ENCODE results near the gene STX11.
"Not testable (repeated sequence)": the region's sequence is repeated elsewhere in the genome, so short reads cannot be mapped to it uniquely, and the experiment has no call there.

STX11 gene

GRCh38 chr6:144176043-144176442, 25.7 kb downstream of the STX11 start:
- no peak for DNase-seq (ENCODE audit: low read depth)

- no peak for DNase-seq (ENCODE audit: low read depth)
Observed at GRCh38 chr6:144177726-144178125, 27.4 kb downstream of the STX11 start.

- DNase-seq (ENCODE audit: low read depth), result no peak
Observed at GRCh38 chr6:144178323-144178722, 28.0 kb downstream of the STX11 start.

- no peak for DNase-seq (ENCODE audit: low read depth)
Observed at GRCh38 chr6:144179237-144179636, 28.9 kb downstream of the STX11 start.

DNA sequence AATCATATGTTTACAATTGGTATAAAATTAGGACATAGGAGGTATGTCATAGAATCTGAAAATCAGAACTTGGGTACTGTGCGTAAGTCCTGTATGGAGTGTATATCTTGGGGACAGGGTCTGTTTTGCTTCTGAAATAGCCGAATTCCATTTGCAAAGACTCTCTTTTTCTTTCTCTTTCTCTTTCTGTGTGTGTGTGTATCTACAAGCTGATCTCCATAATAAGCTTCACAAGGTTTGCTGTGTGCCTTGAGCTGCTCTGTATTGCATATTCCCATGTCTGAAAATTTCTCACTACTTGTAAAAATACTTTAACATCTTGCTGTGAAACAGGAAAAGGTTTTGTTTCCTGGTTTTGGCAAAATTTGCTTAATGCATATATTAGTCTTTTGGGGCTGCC, 29.5 kb downstream of the STX11 start:
- no peak for DNase-seq (ENCODE audit: low read depth)

- DNase-seq (ENCODE audit: low read depth), result not testable (repeated sequence)
Observed at GRCh38 chr6:144180354-144180753, 30.0 kb downstream of the STX11 start.

DNA sequence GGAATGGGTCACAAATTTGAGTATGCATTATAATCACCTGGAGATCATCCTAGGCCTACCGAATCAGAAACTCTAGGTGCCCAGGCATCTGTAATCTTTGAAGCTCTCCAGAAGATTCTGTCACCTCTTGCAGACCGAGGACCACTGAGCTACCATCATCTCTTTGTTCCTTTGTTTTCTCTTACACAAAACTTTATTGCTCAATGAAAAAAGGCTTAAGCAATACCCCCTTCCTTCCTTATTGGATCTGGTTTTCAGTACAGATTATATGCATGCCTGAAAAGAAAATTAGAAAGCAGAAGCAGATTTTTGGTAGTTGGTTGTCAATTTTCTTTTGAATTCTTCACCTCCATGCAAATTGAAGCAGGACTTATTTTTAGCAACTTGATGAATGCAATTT, 31.3 kb downstream of the STX11 start:
- no peak for DNase-seq (ENCODE audit: low read depth)

- DNase-seq (ENCODE audit: low read depth), result not testable (repeated sequence)
Observed at GRCh38 chr6:144184186-144184585, 33.9 kb downstream of the STX11 start.

GRCh38 chr6:144185133-144185836, 35.0 kb downstream of the STX11 start:
- no peak for DNase-seq (ENCODE audit: low read depth)

GRCh38 chr6:144186817-144187625, 36.7 kb downstream of the STX11 start:
- DNase-seq (ENCODE audit: low read depth), result no peak

DNA sequence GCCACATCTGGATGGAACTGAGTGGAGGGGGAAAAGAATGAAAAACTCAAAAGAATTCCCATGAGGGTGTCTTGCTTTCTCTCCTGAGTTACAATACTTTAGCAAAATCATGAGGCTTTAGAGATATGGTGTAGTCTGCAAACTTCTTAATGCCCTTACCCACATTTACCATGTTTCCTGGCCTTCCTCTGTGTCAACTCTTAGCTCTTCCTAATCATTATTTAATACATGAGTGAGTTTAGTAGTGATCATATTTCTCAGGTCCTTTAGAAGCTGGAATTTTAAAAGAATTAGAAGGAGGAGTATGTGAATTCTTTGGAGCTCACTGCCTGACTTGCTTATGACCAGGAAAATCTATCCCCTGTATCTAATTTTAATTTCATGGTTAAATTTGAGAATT, 39.0 kb downstream of the STX11 start:
- DNase-seq (ENCODE audit: low read depth), result no peak

DNA sequence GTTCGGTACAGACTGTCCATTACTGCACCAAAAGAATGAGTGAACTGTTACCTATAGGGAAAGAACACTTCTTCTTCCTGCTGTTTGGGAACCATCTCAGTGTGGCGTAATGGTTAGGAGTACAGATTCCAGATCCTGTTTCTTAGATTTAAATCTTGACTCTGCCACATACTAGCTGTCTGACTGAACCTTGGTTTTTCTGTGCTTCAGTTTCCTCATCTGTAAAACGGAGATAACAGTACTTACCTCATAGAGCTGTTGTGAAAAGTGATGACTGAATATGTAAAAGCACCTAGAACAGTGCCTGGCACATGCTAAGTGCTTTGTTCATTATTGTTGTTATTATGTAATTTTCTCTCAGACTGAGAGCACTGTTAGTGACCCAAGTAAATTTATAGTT, 39.8 kb downstream of the STX11 start:
- no peak for DNase-seq (ENCODE audit: low read depth)

- DNase-seq (ENCODE audit: low read depth), result no peak
Observed at GRCh38 chr6:144190593-144190992, 40.3 kb downstream of the STX11 start.

GRCh38 chr6:144193181-144193580, 42.9 kb downstream of the STX11 start:
- no peak for DNase-seq (ENCODE audit: low read depth)

- no peak for DNase-seq (ENCODE audit: low read depth)
Observed at GRCh38 chr6:144194293-144194810, 44.0 kb downstream of the STX11 start.

GRCh38 chr6:144195671-144196270, 45.5 kb downstream of the STX11 start:
- DNase-seq (ENCODE audit: low read depth), result no peak

DNA sequence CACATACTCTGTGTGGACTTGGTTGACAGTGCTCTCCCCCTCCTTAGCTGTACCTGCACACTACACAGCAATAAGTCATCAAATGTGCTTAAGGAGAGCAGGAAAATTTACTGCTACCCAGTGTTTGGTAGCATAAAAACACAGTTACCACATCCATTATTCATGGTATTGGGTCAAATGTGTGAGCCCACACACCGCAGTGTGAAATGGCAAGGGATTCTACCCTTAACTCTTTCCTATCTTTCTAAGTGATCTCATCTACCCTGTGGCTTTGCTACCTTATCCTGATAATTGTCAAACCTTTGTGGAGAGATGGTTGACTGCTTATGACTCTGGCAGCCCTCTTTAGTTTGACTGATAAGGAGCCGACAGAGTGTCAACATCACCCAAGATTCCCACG, 47.6 kb downstream of the STX11 start:
- no peak for DNase-seq (ENCODE audit: low read depth)

DNA sequence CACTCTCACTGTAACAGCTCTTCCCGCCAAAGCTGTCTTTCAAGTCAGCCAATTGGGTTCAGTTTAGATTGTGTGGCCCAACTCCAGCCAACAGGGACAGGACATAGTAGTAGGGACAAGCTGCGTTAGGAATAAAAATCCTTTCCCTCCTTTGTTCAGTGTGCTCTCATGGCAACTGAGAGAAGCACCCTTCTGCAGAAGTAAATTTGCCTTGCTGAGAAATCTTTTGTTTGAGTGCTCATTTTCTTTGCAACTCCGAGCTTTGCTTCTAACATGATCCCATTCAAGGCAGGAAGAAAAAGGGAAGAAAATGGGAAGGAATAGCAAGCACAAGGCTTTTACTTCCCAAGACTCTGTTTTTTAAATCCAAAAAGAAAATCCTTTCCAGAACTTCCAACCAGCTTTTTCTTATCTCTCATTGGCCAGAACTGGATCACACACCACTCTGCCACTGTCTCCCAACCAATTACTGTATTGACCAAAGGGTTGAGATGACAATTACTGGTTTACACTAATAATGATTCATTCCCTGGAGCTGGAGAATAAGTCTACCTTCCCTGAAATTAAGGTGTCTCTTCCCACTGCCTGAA, 52.7 kb downstream of the STX11 start:
- DNase-seq (ENCODE audit: low read depth), result no peak

GRCh38 chr6:144211160-144211559, 60.8 kb downstream of the STX11 start:
- DNase-seq (ENCODE audit: low read depth), result no peak

DNA sequence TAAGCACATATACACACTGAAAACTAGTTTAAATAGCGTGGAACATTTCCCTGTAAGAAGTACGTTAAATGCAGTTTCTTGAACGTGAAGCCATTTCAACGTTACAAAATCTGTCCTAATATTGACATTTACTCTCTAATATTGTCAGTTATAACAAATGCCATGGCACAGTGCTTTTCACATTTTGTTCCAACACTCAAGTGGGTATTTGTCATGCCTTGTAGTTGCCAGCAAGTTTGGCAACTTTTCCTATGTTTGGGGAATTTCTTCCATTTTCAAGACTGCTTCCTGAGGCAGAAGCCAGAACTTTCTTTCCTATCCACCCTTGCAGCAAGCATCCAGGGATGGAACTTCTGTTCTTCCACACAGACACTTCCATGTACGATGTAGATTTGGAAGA, 63.0 kb downstream of the STX11 start:
- no peak for DNase-seq (ENCODE audit: low read depth)

- no peak for DNase-seq (ENCODE audit: low read depth)
Observed at GRCh38 chr6:144214029-144214428, 63.7 kb downstream of the STX11 start.

GRCh38 chr6:144214622-144215401, 64.5 kb downstream of the STX11 start:
- no peak for DNase-seq (ENCODE audit: low read depth)
